ENCODE measurements around the gene SLC35F3.

- TF ChIP-seq, protein P1, sequence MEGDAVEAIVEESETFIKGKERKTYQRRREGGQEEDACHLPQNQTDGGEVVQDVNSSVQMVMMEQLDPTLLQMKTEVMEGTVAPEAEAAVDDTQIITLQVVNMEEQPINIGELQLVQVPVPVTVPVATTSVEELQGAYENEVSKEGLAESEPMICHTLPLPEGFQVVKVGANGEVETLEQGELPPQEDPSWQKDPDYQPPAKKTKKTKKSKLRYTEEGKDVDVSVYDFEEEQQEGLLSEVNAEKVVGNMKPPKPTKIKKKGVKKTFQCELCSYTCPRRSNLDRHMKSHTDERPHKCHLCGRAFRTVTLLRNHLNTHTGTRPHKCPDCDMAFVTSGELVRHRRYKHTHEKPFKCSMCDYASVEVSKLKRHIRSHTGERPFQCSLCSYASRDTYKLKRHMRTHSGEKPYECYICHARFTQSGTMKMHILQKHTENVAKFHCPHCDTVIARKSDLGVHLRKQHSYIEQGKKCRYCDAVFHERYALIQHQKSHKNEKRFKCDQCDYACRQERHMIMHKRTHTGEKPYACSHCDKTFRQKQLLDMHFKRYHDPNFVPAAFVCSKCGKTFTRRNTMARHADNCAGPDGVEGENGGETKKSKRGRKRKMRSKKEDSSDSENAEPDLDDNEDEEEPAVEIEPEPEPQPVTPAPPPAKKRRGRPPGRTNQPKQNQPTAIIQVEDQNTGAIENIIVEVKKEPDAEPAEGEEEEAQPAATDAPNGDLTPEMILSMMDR (IDR thresholded peaks at IDR 0.05) = no peak
- no peak for TF ChIP-seq POLR2A (IDR thresholded peaks at IDR 0.05)
These were observed 45.0 kb upstream of the SLC35F3 start for GRCh38 chr1:233859446-233859845.

Measured in adrenal gland (tissue), 5 donors.